HG03432 (cell line): ENCODE results near the gene KDR.

ENCODE experiments used
- ATAC-seq: cut with Tn5 transposase; IDR thresholded peaks from one replicate; pipeline ENCODE4 v1.9.1; 2021; ENCODE audit warnings: mild to moderate bottlenecking, moderate library complexity; ENCODE audit not compliant: unreplicated experiment

The KDR gene

GRCh38 chr4:55080174-55080865 lies 45.1 kb downstream of the KDR start:
- no peak for ATAC-seq

- ATAC-seq, result no peak
Observed at GRCh38 chr4:55079451-55080173, 45.8 kb downstream of the KDR start.

- ATAC-seq, result no peak
Observed at GRCh38 chr4:55078987-55079386, 46.4 kb downstream of the KDR start.

GRCh38 chr4:55077577-55077976 lies 47.8 kb downstream of the KDR start:
- no peak for ATAC-seq

- no peak for ATAC-seq
Observed at GRCh38 chr4:55075823-55076716, 49.3 kb downstream of the KDR start.

GRCh38 chr4:55075376-55075775 lies 50.0 kb downstream of the KDR start:
- ATAC-seq, result no peak

GRCh38 chr4:55074386-55074785 lies 51.0 kb downstream of the KDR start:
- no peak for ATAC-seq

- ATAC-seq, result no peak
Observed at GRCh38 chr4:55071951-55072350, 53.4 kb downstream of the KDR start.

GRCh38 chr4:55069248-55069647 lies 56.1 kb downstream of the KDR start:
- no peak for ATAC-seq

- no peak for ATAC-seq
Observed at GRCh38 chr4:55068522-55068921, 56.9 kb downstream of the KDR start.

- ATAC-seq, result no peak
Observed at GRCh38 chr4:55066018-55066417, 59.4 kb downstream of the KDR start.

- no peak for ATAC-seq
Observed at GRCh38 chr4:55055529-55055928, 69.9 kb downstream of the KDR start.

GRCh38 chr4:55051532-55051931 lies 73.9 kb downstream of the KDR start:
- ATAC-seq, result no peak

- no peak for ATAC-seq
Observed at GRCh38 chr4:55050418-55050950, 74.9 kb downstream of the KDR start.

- ATAC-seq, result no peak
Observed at GRCh38 chr4:55038176-55038890, 87.1 kb downstream of the KDR start.

GRCh38 chr4:55037728-55038127 lies 87.7 kb downstream of the KDR start:
- no peak for ATAC-seq

GRCh38 chr4:55036405-55036804 lies 89.0 kb downstream of the KDR start:
- no peak for ATAC-seq

GRCh38 chr4:55035892-55036291 lies 89.5 kb downstream of the KDR start:
- no peak for ATAC-seq

- ATAC-seq, result no peak
Observed at GRCh38 chr4:55033296-55033695, 92.1 kb downstream of the KDR start.

- no peak for ATAC-seq
Observed at GRCh38 chr4:55032788-55033187, 92.6 kb downstream of the KDR start.

- no peak for ATAC-seq
Observed at GRCh38 chr4:55032179-55032578, 93.2 kb downstream of the KDR start.
